MM.1S (cell line): ENCODE measurements around the gene RANBP9.

Source experiments
- EZH2 ChIP-seq: fragments of 300-600 bp; sonication (generic); optimal IDR thresholded peaks from 2 replicates; pipeline ENCODE3; 2017; ENCODE audit warnings: low read depth, mild to moderate bottlenecking, antibody characterized with exemption, low read length, mixed read lengths
- EZH2phosphoT487 ChIP-seq: fragments of 300-600 bp; sonication (generic); IDR thresholded peaks from 2 replicates; pipeline ENCODE4 v1.6.1; 2018; ENCODE audit warnings: antibody characterized with exemption, low read length
- TF ChIP-seq, protein P1 (sequence below): fragments of 300-600 bp; sonication (generic); IDR thresholded peaks from 2 replicates; pipeline ENCODE4 v1.5.1; 2016; ENCODE audit warnings: antibody characterized with exemption, low read length, mixed read lengths

DNA sequence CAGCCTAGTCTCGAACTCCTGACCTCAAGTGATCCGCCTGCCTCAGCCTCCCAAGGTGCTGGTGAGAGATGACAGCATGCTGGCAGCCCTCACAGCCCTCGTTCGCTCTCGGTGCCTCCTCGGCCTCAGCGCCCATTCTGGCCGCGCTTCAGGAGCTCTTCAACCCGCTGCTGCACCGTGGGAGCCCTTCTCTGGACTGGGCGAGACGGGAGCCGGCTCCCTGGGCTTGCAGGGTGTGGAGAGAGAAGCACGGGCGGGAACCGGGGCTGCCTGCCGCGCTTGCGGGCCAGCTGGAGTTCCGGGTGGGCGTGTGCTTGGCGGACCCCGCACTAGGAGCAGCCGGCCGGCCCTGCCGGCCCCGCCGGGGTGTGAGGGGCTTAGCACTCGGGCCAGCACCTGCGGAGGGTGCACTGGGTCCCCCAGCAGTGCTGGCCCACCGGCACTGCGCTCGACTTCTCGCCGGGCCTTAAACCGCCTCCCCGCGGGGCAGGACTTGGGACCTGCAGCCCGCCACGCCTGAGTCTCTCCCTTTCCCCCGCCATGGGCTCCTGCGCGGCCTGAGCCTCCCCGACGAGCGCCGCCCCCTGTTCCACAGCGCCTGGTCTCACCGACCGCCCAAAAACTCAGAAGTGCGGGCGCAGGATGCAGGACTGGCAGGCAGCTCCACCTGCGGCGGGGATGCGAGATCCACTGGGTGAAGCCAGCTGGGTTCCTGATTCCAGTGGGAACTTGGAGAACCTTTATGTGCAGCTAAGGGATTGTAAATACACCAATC is 31.5 kb upstream of the RANBP9 start:
- TF ChIP-seq, protein P1, sequence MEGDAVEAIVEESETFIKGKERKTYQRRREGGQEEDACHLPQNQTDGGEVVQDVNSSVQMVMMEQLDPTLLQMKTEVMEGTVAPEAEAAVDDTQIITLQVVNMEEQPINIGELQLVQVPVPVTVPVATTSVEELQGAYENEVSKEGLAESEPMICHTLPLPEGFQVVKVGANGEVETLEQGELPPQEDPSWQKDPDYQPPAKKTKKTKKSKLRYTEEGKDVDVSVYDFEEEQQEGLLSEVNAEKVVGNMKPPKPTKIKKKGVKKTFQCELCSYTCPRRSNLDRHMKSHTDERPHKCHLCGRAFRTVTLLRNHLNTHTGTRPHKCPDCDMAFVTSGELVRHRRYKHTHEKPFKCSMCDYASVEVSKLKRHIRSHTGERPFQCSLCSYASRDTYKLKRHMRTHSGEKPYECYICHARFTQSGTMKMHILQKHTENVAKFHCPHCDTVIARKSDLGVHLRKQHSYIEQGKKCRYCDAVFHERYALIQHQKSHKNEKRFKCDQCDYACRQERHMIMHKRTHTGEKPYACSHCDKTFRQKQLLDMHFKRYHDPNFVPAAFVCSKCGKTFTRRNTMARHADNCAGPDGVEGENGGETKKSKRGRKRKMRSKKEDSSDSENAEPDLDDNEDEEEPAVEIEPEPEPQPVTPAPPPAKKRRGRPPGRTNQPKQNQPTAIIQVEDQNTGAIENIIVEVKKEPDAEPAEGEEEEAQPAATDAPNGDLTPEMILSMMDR, result no peak
- TF ChIP-seq EZH2phosphoT487 (no peak), EZH2 (no peak)
